HG03378 (cell line): ENCODE measurements around the gene OPRL1.
A peak's percentile ranks its signal among the peaks of the same experiment; 100 is the strongest.
"Not testable (repeated sequence)": the region's sequence is repeated elsewhere in the genome, so short reads cannot be mapped to it uniquely, and the experiment has no call there.

Source experiments
- ATAC-seq: cut with Tn5 transposase; IDR thresholded peaks from one replicate; pipeline ENCODE4 v1.9.1; 2021; ENCODE audit warnings: mild to moderate bottlenecking, moderate library complexity; ENCODE audit not compliant: unreplicated experiment

The OPRL1 gene

GRCh38 chr20:64083378-64083803, 3.5 kb downstream of the OPRL1 start:
- ATAC-seq: no peak

- ATAC-seq: no peak
These were observed 4.2 kb downstream of the OPRL1 start, which contains the start of gene LKAAEAR1 for GRCh38 chr20:64083804-64084684. Gene LKAAEAR1, minus strand, starts transcription at chr20:64084398. Its CDS starts 179 bp downstream, at chr20:64084219.

GRCh38 chr20:64084685-64085152, 4.8 kb downstream of the OPRL1 start:
- no peak for ATAC-seq

GRCh38 chr20:64086801-64087200, 6.9 kb downstream of the OPRL1 start:
- no peak for ATAC-seq

- not testable (repeated sequence) for ATAC-seq
These were observed 7.4 kb downstream of the OPRL1 start for GRCh38 chr20:64087226-64087825.

GRCh38 chr20:64088586-64088985, 8.7 kb downstream of the OPRL1 start:
- not testable (repeated sequence) for ATAC-seq

GRCh38 chr20:64090165-64090564, 10.3 kb downstream of the OPRL1 start:
- ATAC-seq: no peak

- no peak for ATAC-seq
These were observed 11.5 kb downstream of the OPRL1 start for GRCh38 chr20:64091340-64091739.

- ATAC-seq: no peak
These were observed 11.9 kb downstream of the OPRL1 start for GRCh38 chr20:64091770-64092169.

- ATAC-seq: no peak
These were observed 12.6 kb downstream of the OPRL1 start for GRCh38 chr20:64092258-64093012.

GRCh38 chr20:64093013-64093503, 13.2 kb downstream of the OPRL1 start:
- ATAC-seq: no peak

GRCh38 chr20:64095455-64095854, 15.6 kb downstream of the OPRL1 start:
- ATAC-seq: no peak

GRCh38 chr20:64095927-64096326, 16.0 kb downstream of the OPRL1 start:
- no peak for ATAC-seq

- no peak for ATAC-seq
These were observed 16.7 kb downstream of the OPRL1 start for GRCh38 chr20:64096535-64096934.

GRCh38 chr20:64098471-64099013, 18.7 kb downstream of the OPRL1 start:
- no peak for ATAC-seq

- ATAC-seq: no peak
These were observed 19.4 kb downstream of the OPRL1 start for GRCh38 chr20:64099086-64099786.

GRCh38 chr20:64099880-64100565, 20.1 kb downstream of the OPRL1 start:
- ATAC-seq: peak; percentile 47

- no peak for ATAC-seq
These were observed 20.6 kb downstream of the OPRL1 start for GRCh38 chr20:64100566-64100888.

GRCh38 chr20:64100946-64101688, 21.2 kb downstream of the OPRL1 start:
- ATAC-seq: no peak
